Endodermal cell (in vitro differentiated cells): ENCODE data around the gene C1GALT1. TPM values are rescaled to one million over a fixed set of nuclear protein-coding genes. Genes with fewer than 3 reads are reported as not detected.

Experiments
- DNase-seq: peaks from one replicate; pipeline ENCODE4 v3.0.0-alpha.2; 2017
- H3K27ac ChIP-seq: 2 replicates; pipeline ENCODE4 v1.5.1; 2013; ENCODE audit warnings: mild to moderate bottlenecking, low read depth, low read length, moderate library complexity
- H3K27me3 ChIP-seq: 2 replicates; pipeline ENCODE4 v1.6.1; 2013; ENCODE audit warnings: mild to moderate bottlenecking, low read length, moderate library complexity; ENCODE audit not compliant: insufficient read depth, control insufficient read depth, poor library complexity, severe bottlenecking
- H3K36me3 ChIP-seq: 2 replicates; pipeline ENCODE4 v1.7.0; 2013; ENCODE audit warnings: mild to moderate bottlenecking, low read length, moderate library complexity; ENCODE audit not compliant: control insufficient read depth, insufficient read depth
- H3K4me1 ChIP-seq: one replicate; pipeline ENCODE4 v1.7.0; 2013; ENCODE audit warnings: low read length; ENCODE audit not compliant: control insufficient read depth, insufficient read depth
- H3K4me3 ChIP-seq: 2 replicates; pipeline ENCODE4 v1.5.1; 2013; ENCODE audit warnings: mild to moderate bottlenecking, low read length, moderate library complexity
- H3K9ac ChIP-seq: 2 replicates; pipeline ENCODE4 v1.6.1; 2013; ENCODE audit warnings: mild to moderate bottlenecking, low read length, moderate library complexity; ENCODE audit not compliant: poor library complexity, severe bottlenecking; ENCODE audit errors: extremely low read depth
- H3K9me3 ChIP-seq: 2 replicates; pipeline ENCODE4 v1.6.1; 2013; ENCODE audit warnings: mild to moderate bottlenecking, low read length, moderate library complexity; ENCODE audit not compliant: control insufficient read depth
- H3K27ac Mint-ChIP-seq: 2 replicates; pipeline ENCODE4 v1.8.0; 2020; ENCODE audit warnings: mixed read lengths
- H3K27me3 Mint-ChIP-seq: 2 replicates; pipeline ENCODE4 v1.8.0; 2021; ENCODE audit warnings: mild to moderate bottlenecking, mixed read lengths; ENCODE audit not compliant: insufficient read depth
- H3K36me3 Mint-ChIP-seq: 2 replicates; pipeline ENCODE4 v1.8.0; 2020; ENCODE audit warnings: low read depth, mixed read lengths
- H3K4me1 Mint-ChIP-seq: 2 replicates; pipeline ENCODE4 v1.8.0; 2020; ENCODE audit warnings: mixed read lengths
- H3K4me3 Mint-ChIP-seq: 2 replicates; pipeline ENCODE4 v1.8.0; 2020; ENCODE audit warnings: mild to moderate bottlenecking, moderate library complexity, mixed read lengths
- H3K9me3 Mint-ChIP-seq: 2 replicates; pipeline ENCODE4 v1.8.0; 2020; ENCODE audit warnings: mild to moderate bottlenecking, mixed read lengths
- CTCF ChIP-seq: fragments of 200-600 bp; sonication (generic); conservative IDR thresholded peaks from 2 replicates; pipeline ENCODE4 v1.5.0; 2021; ENCODE audit warnings: antibody characterized with exemption, mild to moderate bottlenecking
- WGBS, 2 experiments: methylation state at CpG; one replicate each; pipeline versions ENCODE4 v1.1.5 to v1.1.7; 2013; ENCODE audit warnings: missing lambda C conversion rate in 2 of 2, mixed read lengths in 1 of 2; ENCODE audit not compliant: insufficient coverage in 1 of 2, insufficient read length in 1 of 2; 5-methylcytosine and 5-hydroxymethylcytosine counted together
- total RNA-seq, 2 donors: library from RNA; stranded (reverse); fragmentation: NEBNext Ultra II Directional in 1 of 2; extraction: Animal tissue kit (Norgen Biotek cat#: 25700) in 1 of 2; gene quantifications; 2 replicates in 1 of 2; 3 replicates in 1 of 2; pipeline ENCODE4 v1.2.1, GENCODE V29; 2021

Gene C1GALT1
- total RNA-seq, 2 donors from 2014 or later = 65.7 to 132 TPM

DNA sequence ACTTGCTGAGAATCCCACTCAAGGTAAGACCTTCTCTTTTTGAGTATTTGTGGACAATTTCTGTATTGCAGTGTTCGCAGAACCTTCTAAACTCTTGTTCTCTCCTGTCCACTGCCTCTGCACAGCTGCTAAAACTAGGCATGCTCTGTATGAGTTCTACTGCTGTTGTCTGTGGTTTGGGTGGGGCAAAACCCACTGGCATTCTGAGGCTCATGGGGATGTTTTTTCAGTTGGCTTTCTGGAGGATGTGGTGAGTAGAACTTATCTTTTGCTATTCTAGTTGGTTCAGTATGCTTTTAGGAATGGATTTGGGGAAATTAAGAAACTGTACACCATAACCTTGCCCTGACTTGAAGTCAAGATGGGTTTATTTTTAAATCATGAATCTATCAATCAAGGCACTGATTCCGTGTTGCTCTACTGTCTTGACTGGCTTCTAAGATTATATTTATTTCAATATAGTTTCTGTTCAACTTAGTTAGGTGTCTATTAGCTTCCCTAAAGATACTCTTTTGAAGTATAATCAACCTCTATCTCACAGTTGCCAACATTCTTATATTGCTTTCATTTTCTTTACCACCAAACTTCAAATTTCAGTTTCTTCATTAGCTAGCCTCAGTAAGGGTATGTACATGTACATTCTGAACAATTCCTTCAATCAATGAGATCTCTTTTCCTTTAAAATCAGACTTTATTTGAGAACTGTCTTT, 25.0 kb upstream of the C1GALT1 start:
- no peak for DNase-seq
- TF ChIP-seq CTCF = no peak
- H3K4me1 ChIP-seq = no peaks in the 10 kb centered on the region
- H3K27ac ChIP-seq = no peak overlapping the region
- H3K9ac ChIP-seq = no peak overlapping the region
- Mint-ChIP-seq H3K9me3 (peaks cover 22% of the 10 kb centered on the region), H3K36me3 (peaks cover 4% of the 10 kb centered on the region), H3K4me1 (no peaks in the 10 kb centered on the region), H3K27ac (no peak overlapping the region), H3K27me3 (no peaks in the 10 kb centered on the region), H3K4me3 (no peak overlapping the region)
- no peak overlapping the region for H3K4me3 ChIP-seq
- H3K9me3 ChIP-seq = peaks cover 24% of the 10 kb centered on the region
- whole genome bisulfite sequencing, 2 experiments = 100% methylated on average over 2 of the region's 2 CpGs; no CpG with 5 or more reads in 1 of the 2 experiments
- no peaks in the 10 kb centered on the region for H3K27me3 ChIP-seq
- no peaks in the 10 kb centered on the region for H3K36me3 ChIP-seq

DNA sequence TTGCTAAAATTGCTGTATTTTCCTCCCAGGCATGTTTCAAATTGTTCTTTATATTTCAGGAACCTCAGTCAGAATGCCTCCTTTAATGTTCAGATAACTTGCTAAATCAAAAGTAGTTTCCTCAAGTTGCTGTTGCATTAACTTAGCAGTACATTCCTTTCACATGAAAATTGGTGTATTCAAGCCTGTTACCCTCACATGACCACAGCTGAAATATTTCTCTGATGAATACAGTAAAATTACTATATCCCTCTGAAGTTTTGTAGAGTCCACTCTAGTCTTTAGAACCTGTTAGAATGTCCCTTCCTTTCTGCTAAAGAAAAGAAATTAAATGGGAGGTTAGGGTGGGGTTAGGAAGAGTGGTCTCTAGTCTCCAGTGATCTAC, 24.5 kb upstream of the C1GALT1 start:
- H3K4me3 ChIP-seq = no peak overlapping the region

GRCh38 chr7:7159063-7159658, 23.2 kb upstream of the C1GALT1 start:
- Histone ChIP-seq H3K9me3 (peaks cover 11% of the 10 kb centered on the region), H3K4me1 (no peaks in the 10 kb centered on the region), H3K9ac (no peak overlapping the region), H3K27me3 (no peaks in the 10 kb centered on the region), H3K4me3 (no peak overlapping the region), H3K27ac (no peak overlapping the region), H3K36me3 (no peaks in the 10 kb centered on the region)
- no peak for TF ChIP-seq CTCF
- no peak for DNase-seq
- H3K27ac Mint-ChIP-seq = no peak overlapping the region
- no peaks in the 10 kb centered on the region for H3K36me3 Mint-ChIP-seq
- no peaks in the 10 kb centered on the region for H3K27me3 Mint-ChIP-seq
- no peak overlapping the region for H3K4me3 Mint-ChIP-seq
- H3K9me3 Mint-ChIP-seq = peaks cover 11% of the 10 kb centered on the region
- 68 to 84% methylated on average over 2 to 6 of the region's 6 CpGs for WGBS, 2 experiments
- H3K4me1 Mint-ChIP-seq = no peaks in the 10 kb centered on the region

More for the DNA sequence above, 24.5 kb upstream of the C1GALT1 start:
- no peaks in the 10 kb centered on the region for H3K27me3 Mint-ChIP-seq
- H3K27ac ChIP-seq = no peak overlapping the region
- H3K4me3 Mint-ChIP-seq = no peak overlapping the region
- no peaks in the 10 kb centered on the region for H3K36me3 ChIP-seq
- peaks cover 22% of the 10 kb centered on the region for H3K9me3 Mint-ChIP-seq
- no peak for DNase-seq
- no peak for TF ChIP-seq CTCF
- no peak overlapping the region for H3K9ac ChIP-seq
- H3K4me1 Mint-ChIP-seq = no peaks in the 10 kb centered on the region
- no peaks in the 10 kb centered on the region for H3K27me3 ChIP-seq
- H3K4me1 ChIP-seq = no peaks in the 10 kb centered on the region
- peaks cover 24% of the 10 kb centered on the region for H3K9me3 ChIP-seq
- peaks cover 4% of the 10 kb centered on the region for H3K36me3 Mint-ChIP-seq
- H3K27ac Mint-ChIP-seq = no peak overlapping the region
